ENCODE data around the gene TRHDE. TPM values are rescaled to one million over a fixed set of nuclear protein-coding genes. Genes with fewer than 3 reads are reported as not detected.

TRHDE gene
- total RNA-seq, 1 experiment from 2014 or later, result 3.5 TPM

- H3K36me3 ChIP-seq (replicated peaks; ENCODE audit: control insufficient read depth, insufficient read depth, low read length), result no peaks in the 10 kb centered on the region
- no peaks in the 10 kb centered on the region for H3K27me3 ChIP-seq (ENCODE audit: control insufficient read depth, insufficient read depth, low read length)
- no peak for DNase-seq
- no peak overlapping the region for H3K4me3 ChIP-seq (ENCODE audit: insufficient read depth, low read depth, low read length)
Measured at GRCh38 chr12:72369423-72369959, 97.3 kb downstream of the TRHDE start.

DNA sequence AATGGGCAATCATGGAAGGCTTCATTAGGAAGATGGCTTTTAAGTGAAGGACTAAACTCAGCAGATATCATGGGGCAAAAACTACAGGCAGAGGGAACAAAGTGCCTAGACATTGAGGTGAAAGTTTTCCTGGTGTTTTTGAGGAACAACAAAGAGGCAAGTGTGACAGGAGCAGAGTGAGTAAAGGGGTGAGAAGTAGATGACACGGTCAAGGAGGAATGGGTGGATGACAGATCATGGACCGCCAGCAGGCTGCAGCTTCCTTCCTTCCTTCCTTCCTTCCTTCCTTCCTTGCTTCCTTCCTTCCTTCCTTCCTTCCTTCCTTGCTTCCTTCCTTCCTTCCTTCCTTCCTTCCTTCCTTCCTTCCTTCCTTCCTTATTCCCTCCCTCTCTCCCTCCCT, 108.3 kb downstream of the TRHDE start:
- DNase-seq, result no peak
- H3K4me3 ChIP-seq (ENCODE audit: insufficient read depth, low read depth, low read length), result no peak overlapping the region
- no peaks in the 10 kb centered on the region for H3K27me3 ChIP-seq (ENCODE audit: control insufficient read depth, insufficient read depth, low read length)
- H3K36me3 ChIP-seq (replicated peaks; ENCODE audit: control insufficient read depth, insufficient read depth, low read length), result no peaks in the 10 kb centered on the region

- no peak overlapping the region for H3K4me3 ChIP-seq (ENCODE audit: insufficient read depth, low read depth, low read length)
- DNase-seq, result no peak
- no peaks in the 10 kb centered on the region for H3K27me3 ChIP-seq (ENCODE audit: control insufficient read depth, insufficient read depth, low read length)
- no peaks in the 10 kb centered on the region for H3K36me3 ChIP-seq (replicated peaks; ENCODE audit: control insufficient read depth, insufficient read depth, low read length)
Measured at GRCh38 chr12:72388322-72388721, 116.2 kb downstream of the TRHDE start.

DNA sequence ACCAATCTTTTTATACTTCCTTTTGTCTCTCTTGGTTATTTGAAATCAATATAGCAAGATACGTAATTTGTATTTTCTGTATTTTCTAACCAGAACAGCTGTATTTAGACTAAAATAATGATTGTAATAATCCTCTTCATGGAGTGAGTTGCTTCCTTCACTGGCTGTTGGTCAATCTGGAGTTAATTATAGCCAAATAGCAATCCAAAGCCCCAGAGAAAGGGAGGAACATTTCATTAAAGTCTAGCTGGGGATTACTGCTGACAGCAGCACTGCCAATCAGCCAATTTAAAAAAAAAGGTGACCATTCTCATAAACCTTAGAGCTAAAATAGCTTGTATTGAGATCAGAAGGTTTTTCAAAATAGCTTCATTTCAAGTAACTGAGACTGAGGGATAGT, 118.0 kb downstream of the TRHDE start:
- Histone ChIP-seq H3K4me3 (ENCODE audit: insufficient read depth, low read depth, low read length) (no peak overlapping the region), H3K27me3 (ENCODE audit: control insufficient read depth, insufficient read depth, low read length) (no peaks in the 10 kb centered on the region), H3K36me3 (replicated peaks; ENCODE audit: control insufficient read depth, insufficient read depth, low read length) (no peaks in the 10 kb centered on the region)
- DNase-seq, result no peak

DNA sequence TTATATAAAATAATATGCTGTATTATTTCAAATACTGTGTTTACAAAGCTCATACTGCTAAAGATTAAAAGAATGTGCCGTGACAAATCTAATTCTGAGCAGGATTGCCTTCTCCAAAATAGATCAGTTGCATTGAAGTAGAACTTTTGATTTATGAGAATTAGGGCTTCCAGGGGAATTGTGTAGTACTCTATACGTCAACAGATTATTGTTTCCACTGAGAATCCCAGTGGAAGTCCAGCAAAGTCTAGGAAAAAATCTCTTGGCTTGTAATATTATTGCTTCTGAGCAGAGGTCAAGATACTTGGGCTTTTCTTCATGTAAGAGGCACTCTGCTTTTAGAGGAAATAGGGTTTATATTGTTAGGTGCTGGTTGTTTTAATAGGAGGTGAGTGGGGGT, 133.9 kb downstream of the TRHDE start:
- Histone ChIP-seq H3K27me3 (ENCODE audit: control insufficient read depth, insufficient read depth, low read length) (no peaks in the 10 kb centered on the region), H3K36me3 (replicated peaks; ENCODE audit: control insufficient read depth, insufficient read depth, low read length) (no peaks in the 10 kb centered on the region; the same call in 1 of the 2 replicates), H3K4me3 (ENCODE audit: insufficient read depth, low read depth, low read length) (no peak overlapping the region)
- no peak for DNase-seq

DNA sequence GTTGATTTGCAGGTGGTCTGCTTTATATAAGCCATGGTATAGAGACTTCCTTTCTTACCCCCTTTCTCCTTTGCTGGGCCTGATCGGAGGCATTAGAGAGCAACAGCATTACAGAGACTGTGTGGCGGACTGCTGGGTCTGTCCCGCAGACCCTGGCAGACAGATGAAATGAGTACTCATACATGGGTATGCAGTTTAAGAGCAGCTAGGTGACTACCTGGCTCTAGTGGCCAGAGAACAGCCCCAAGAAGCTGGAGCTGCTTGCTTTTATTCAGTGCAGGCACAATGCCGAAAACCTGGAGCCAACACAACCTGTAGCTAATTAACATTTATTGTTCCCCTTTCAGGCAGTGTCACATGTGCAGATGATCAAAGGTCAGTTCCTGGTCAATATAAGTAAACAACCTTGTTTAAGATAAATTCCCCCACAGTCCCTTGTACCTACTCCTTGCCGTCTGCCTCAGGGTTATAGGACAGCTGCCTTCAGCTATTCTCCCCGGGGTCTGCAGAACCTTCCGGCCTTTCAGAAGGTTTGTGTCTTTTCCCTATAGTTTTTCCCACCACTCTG, 160.0 kb downstream of the TRHDE start:
- Histone ChIP-seq H3K27me3 (ENCODE audit: control insufficient read depth, insufficient read depth, low read length) (no peaks in the 10 kb centered on the region), H3K4me3 (ENCODE audit: insufficient read depth, low read depth, low read length) (no peak overlapping the region), H3K36me3 (replicated peaks; ENCODE audit: control insufficient read depth, insufficient read depth, low read length) (no peaks in the 10 kb centered on the region)
- no peak for DNase-seq

DNA sequence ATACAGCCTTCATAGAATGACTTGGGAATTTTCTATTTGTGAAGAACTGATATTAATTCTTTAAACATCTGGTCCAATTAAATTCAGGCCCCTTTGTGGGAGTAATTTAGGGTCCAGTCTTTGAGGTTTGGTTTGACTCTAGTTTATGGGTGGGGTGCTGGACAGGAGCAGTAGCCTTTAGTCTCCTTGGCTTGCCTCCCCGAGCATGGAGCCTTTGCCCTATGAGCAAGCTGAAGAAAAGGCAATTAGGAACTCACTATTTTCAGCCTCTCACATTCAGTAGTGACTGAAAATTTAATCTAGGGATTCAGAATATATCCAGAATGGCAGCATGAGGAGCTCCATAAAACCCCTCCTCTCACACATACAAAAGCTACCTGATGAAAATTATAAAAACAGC, 161.1 kb downstream of the TRHDE start:
- DNase-seq, result no peak
- Histone ChIP-seq H3K4me3 (ENCODE audit: insufficient read depth, low read depth, low read length) (no peak overlapping the region), H3K27me3 (ENCODE audit: control insufficient read depth, insufficient read depth, low read length) (no peaks in the 10 kb centered on the region), H3K36me3 (replicated peaks; ENCODE audit: control insufficient read depth, insufficient read depth, low read length) (no peaks in the 10 kb centered on the region)

GRCh38 chr12:72434999-72435398, 162.8 kb downstream of the TRHDE start:
- DNase-seq, result no peak
- Histone ChIP-seq H3K27me3 (ENCODE audit: control insufficient read depth, insufficient read depth, low read length) (no peaks in the 10 kb centered on the region), H3K4me3 (ENCODE audit: insufficient read depth, low read depth, low read length) (no peak overlapping the region), H3K36me3 (replicated peaks; ENCODE audit: control insufficient read depth, insufficient read depth, low read length) (no peaks in the 10 kb centered on the region)

GRCh38 chr12:72442217-72442616, 170.0 kb downstream of the TRHDE start:
- no peak overlapping the region for H3K4me3 ChIP-seq (ENCODE audit: insufficient read depth, low read depth, low read length)
- no peak for DNase-seq
- no peaks in the 10 kb centered on the region for H3K27me3 ChIP-seq (ENCODE audit: control insufficient read depth, insufficient read depth, low read length)
- H3K36me3 ChIP-seq (replicated peaks; ENCODE audit: control insufficient read depth, insufficient read depth, low read length), result no peaks in the 10 kb centered on the region

GRCh38 chr12:72444125-72444524, 172.0 kb downstream of the TRHDE start:
- H3K27me3 ChIP-seq (ENCODE audit: control insufficient read depth, insufficient read depth, low read length), result no peaks in the 10 kb centered on the region
- H3K36me3 ChIP-seq (replicated peaks; ENCODE audit: control insufficient read depth, insufficient read depth, low read length), result no peaks in the 10 kb centered on the region
- H3K4me3 ChIP-seq (ENCODE audit: insufficient read depth, low read depth, low read length), result no peak overlapping the region
- peak; percentile 3 for DNase-seq

DNA sequence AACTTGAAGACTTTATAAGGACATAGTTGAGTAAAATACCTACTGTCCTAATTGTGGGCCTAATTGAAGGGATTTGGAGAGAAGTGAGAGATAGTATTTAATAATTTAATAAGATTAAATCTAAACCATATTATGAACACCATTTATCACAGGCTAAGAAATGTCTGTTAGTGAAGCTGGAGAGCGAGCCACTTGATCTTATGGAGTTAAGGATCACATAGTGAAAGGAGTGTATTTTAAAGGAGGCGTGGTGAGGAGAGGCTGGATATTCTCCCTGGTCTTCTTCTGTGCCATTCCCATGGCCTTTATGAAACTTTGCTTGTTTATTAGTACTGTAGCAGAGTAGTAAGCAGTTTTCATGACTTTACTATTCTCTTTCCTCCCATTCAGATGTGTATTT, 172.4 kb downstream of the TRHDE start:
- no peaks in the 10 kb centered on the region for H3K36me3 ChIP-seq (replicated peaks; ENCODE audit: control insufficient read depth, insufficient read depth, low read length)
- H3K4me3 ChIP-seq (ENCODE audit: insufficient read depth, low read depth, low read length), result no peak overlapping the region
- DNase-seq, result no peak
- no peaks in the 10 kb centered on the region for H3K27me3 ChIP-seq (ENCODE audit: control insufficient read depth, insufficient read depth, low read length)

DNA sequence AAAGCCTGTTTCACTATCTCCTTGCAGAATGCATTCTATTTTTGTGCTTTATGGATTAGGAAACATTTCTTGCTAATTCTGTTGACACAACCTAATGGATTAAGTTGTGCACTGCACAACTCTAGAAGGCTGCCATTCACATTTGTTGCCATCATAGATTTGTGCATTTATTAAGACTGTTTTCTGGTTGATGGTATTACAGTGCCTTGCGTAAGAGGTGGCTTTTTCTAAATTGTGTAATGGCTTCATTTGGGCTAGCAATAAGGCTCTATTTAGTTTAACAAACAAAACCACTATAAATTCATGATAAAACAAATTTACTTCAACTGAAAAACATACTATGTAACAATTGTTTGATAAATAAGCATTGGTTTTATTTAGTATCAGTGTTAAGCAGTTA, 175.9 kb downstream of the TRHDE start:
- no peaks in the 10 kb centered on the region for H3K36me3 ChIP-seq (replicated peaks; ENCODE audit: control insufficient read depth, insufficient read depth, low read length)
- no peak for DNase-seq
- H3K4me3 ChIP-seq (ENCODE audit: insufficient read depth, low read depth, low read length), result no peak overlapping the region
- H3K27me3 ChIP-seq (ENCODE audit: control insufficient read depth, insufficient read depth, low read length), result no peaks in the 10 kb centered on the region

DNA sequence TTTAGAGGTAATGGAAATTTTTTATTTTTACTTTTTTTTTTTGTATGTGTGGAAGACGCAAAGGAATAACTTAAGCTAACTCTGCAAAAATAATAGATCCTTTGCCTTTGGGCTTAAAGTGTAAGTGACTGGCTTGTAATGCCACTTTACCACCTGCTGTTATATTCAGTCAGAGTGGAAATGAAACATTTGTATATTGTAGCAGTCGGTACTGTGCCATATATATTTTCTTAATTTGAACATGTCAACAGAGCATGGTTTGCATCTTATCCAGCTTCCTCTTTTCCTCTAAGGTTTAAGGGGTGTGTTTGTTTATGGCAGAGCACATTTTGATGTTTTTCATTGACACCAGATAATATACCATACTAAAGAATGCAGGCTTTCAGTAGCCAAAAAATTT, 176.6 kb downstream of the TRHDE start:
- no peaks in the 10 kb centered on the region for H3K27me3 ChIP-seq (ENCODE audit: control insufficient read depth, insufficient read depth, low read length)
- no peak overlapping the region for H3K4me3 ChIP-seq (ENCODE audit: insufficient read depth, low read depth, low read length)
- DNase-seq, result no peak
- no peaks in the 10 kb centered on the region for H3K36me3 ChIP-seq (replicated peaks; ENCODE audit: control insufficient read depth, insufficient read depth, low read length)

GRCh38 chr12:72453066-72453465, 180.9 kb downstream of the TRHDE start:
- H3K4me3 ChIP-seq (ENCODE audit: insufficient read depth, low read depth, low read length), result no peak overlapping the region
- no peak for DNase-seq
- H3K36me3 ChIP-seq (replicated peaks; ENCODE audit: control insufficient read depth, insufficient read depth, low read length), result no peaks in the 10 kb centered on the region
- no peaks in the 10 kb centered on the region for H3K27me3 ChIP-seq (ENCODE audit: control insufficient read depth, insufficient read depth, low read length)

GRCh38 chr12:72453550-72453949, 181.4 kb downstream of the TRHDE start:
- Histone ChIP-seq H3K27me3 (ENCODE audit: control insufficient read depth, insufficient read depth, low read length) (no peaks in the 10 kb centered on the region), H3K4me3 (ENCODE audit: insufficient read depth, low read depth, low read length) (no peak overlapping the region), H3K36me3 (replicated peaks; ENCODE audit: control insufficient read depth, insufficient read depth, low read length) (no peaks in the 10 kb centered on the region)
- no peak for DNase-seq

DNA sequence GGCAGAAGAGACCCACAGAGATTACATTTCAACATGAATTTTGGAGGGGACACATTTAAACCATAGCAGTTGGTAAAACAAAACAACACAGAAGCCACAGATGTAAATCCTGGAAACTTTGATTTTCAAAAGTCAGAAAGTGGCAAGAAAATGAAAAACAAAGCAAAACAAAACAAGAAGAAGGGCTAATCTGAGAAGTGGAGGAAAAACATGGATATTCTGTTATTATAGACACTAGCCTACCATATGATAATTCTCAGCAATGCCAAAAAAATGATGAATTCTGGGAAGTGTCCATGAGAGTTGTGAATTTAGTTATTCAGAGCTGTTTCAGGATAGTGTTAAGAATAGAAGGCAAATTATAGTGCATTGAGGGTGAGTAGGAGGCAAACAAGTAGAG, 192.3 kb downstream of the TRHDE start:
- no peak for DNase-seq
- Histone ChIP-seq H3K27me3 (ENCODE audit: control insufficient read depth, insufficient read depth, low read length) (no peaks in the 10 kb centered on the region), H3K4me3 (ENCODE audit: insufficient read depth, low read depth, low read length) (no peak overlapping the region), H3K36me3 (replicated peaks; ENCODE audit: control insufficient read depth, insufficient read depth, low read length) (no peaks in the 10 kb centered on the region)

Measured in H7 (cell line).